ENCODE data around the gene OR11L1.

OR11L1 gene

GRCh38 chr1:247797518-247797917, 44.2 kb downstream of the OR11L1 start:
- no peak for DNase-seq
